Measurements from ENCODE around the gene PRKCQ.

PRKCQ gene

DNA sequence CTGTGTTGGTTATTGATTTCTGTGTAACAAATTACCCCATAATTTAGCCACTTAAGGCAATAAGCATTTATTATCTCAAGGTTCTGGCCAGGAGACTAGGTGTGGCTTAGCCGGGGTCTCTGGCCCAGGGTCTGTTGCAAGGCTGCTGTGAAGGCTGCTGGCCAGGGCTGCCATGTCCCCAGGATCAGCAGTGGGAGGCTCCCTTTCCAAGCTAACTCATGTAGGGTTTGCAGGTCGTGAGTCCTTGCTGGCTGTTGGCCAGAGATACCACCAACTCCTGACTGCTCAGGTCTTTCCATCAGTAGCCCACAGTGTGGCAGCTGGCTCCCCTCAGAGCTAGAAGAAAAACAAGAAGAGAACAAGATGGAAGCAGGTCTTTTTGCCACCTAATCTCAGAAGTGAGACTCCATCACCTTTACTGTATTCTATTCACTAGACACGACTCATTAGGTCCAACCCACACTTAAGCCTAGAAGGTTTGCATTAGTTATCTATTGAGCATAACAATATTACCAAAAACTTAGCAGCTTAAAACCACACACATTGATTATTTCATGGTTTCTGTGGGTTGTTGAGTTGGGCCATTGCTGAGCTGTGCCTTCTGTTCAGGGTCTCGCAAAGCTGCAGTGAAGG, 191.7 kb downstream of the PRKCQ start:
- TF ChIP-seq SPI1 (IDR thresholded peaks at IDR 0.05; ENCODE audit: borderline replicate concordance, low read depth): no peak
- TF ChIP-seq POLR2AphosphoS5 (IDR thresholded peaks at IDR 0.05; ENCODE audit: low read depth): no peak
- TF ChIP-seq GABPA (IDR thresholded peaks at IDR 0.05; ENCODE audit: low read depth): no peak
- TF ChIP-seq, protein P1, sequence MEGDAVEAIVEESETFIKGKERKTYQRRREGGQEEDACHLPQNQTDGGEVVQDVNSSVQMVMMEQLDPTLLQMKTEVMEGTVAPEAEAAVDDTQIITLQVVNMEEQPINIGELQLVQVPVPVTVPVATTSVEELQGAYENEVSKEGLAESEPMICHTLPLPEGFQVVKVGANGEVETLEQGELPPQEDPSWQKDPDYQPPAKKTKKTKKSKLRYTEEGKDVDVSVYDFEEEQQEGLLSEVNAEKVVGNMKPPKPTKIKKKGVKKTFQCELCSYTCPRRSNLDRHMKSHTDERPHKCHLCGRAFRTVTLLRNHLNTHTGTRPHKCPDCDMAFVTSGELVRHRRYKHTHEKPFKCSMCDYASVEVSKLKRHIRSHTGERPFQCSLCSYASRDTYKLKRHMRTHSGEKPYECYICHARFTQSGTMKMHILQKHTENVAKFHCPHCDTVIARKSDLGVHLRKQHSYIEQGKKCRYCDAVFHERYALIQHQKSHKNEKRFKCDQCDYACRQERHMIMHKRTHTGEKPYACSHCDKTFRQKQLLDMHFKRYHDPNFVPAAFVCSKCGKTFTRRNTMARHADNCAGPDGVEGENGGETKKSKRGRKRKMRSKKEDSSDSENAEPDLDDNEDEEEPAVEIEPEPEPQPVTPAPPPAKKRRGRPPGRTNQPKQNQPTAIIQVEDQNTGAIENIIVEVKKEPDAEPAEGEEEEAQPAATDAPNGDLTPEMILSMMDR (IDR thresholded peaks at IDR 0.05; ENCODE audit: insufficient read depth, low read length): no peak
- DNase-seq (ENCODE audit: low read depth in 1 of 2, low spot score in 1 of 2): no peak
- Histone ChIP-seq H3K27ac (replicated peaks) (no peak overlapping the region), H3K27me3 (ENCODE audit: insufficient read depth, poor library complexity, severe bottlenecking) (no peaks in the 10 kb centered on the region), H3K4me3 (replicated peaks; ENCODE audit: insufficient read depth, low read length) (no peak overlapping the region)

DNA sequence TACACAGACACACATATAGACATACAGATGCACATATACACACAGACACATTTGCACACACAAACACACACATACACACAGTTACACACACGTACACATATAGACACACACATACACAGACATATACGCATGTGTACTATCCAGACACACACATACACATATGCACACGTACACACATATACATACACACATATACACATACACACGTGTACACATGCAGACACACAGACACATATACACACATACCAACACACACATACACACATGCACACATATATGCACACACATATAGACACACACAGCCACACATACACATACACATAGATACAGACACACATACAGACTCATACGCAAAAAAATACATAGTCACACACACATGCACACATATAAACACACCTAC, 193.1 kb downstream of the PRKCQ start:
- no peak overlapping the region for H3K4me3 ChIP-seq (replicated peaks; ENCODE audit: insufficient read depth, low read length)
- H3K27me3 ChIP-seq (ENCODE audit: insufficient read depth, poor library complexity, severe bottlenecking): no peaks in the 10 kb centered on the region
- TF ChIP-seq POLR2AphosphoS5 (IDR thresholded peaks at IDR 0.05; ENCODE audit: low read depth): no peak
- TF ChIP-seq, protein P2, sequence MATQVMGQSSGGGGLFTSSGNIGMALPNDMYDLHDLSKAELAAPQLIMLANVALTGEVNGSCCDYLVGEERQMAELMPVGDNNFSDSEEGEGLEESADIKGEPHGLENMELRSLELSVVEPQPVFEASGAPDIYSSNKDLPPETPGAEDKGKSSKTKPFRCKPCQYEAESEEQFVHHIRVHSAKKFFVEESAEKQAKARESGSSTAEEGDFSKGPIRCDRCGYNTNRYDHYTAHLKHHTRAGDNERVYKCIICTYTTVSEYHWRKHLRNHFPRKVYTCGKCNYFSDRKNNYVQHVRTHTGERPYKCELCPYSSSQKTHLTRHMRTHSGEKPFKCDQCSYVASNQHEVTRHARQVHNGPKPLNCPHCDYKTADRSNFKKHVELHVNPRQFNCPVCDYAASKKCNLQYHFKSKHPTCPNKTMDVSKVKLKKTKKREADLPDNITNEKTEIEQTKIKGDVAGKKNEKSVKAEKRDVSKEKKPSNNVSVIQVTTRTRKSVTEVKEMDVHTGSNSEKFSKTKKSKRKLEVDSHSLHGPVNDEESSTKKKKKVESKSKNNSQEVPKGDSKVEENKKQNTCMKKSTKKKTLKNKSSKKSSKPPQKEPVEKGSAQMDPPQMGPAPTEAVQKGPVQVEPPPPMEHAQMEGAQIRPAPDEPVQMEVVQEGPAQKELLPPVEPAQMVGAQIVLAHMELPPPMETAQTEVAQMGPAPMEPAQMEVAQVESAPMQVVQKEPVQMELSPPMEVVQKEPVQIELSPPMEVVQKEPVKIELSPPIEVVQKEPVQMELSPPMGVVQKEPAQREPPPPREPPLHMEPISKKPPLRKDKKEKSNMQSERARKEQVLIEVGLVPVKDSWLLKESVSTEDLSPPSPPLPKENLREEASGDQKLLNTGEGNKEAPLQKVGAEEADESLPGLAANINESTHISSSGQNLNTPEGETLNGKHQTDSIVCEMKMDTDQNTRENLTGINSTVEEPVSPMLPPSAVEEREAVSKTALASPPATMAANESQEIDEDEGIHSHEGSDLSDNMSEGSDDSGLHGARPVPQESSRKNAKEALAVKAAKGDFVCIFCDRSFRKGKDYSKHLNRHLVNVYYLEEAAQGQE (IDR thresholded peaks at IDR 0.05; ENCODE audit: insufficient replicate concordance, low read depth): no peak
- TF ChIP-seq, protein P1 (IDR thresholded peaks at IDR 0.05; ENCODE audit: insufficient read depth, low read length): no peak
- no peak for TF ChIP-seq SPI1 (IDR thresholded peaks at IDR 0.05; ENCODE audit: borderline replicate concordance, low read depth)
- no peak for TF ChIP-seq GABPA (IDR thresholded peaks at IDR 0.05; ENCODE audit: low read depth)
- no peak overlapping the region for H3K27ac ChIP-seq (replicated peaks)
- no peak for DNase-seq (ENCODE audit: low read depth in 1 of 2, low spot score in 1 of 2)

GRCh38 chr10:6386346-6386745, 193.7 kb downstream of the PRKCQ start:
- Histone ChIP-seq H3K4me3 (replicated peaks; ENCODE audit: insufficient read depth, low read length) (no peak overlapping the region), H3K27me3 (ENCODE audit: insufficient read depth, poor library complexity, severe bottlenecking) (no peaks in the 10 kb centered on the region), H3K27ac (replicated peaks) (no peak overlapping the region)
- DNase-seq (ENCODE audit: low read depth in 1 of 2, low spot score in 1 of 2): no peak
- TF ChIP-seq, protein P2 (IDR thresholded peaks at IDR 0.05; ENCODE audit: insufficient replicate concordance, low read depth): no peak
- TF ChIP-seq SPI1 (IDR thresholded peaks at IDR 0.05; ENCODE audit: borderline replicate concordance, low read depth) (no peak), GABPA (IDR thresholded peaks at IDR 0.05; ENCODE audit: low read depth) (no peak), POLR2AphosphoS5 (IDR thresholded peaks at IDR 0.05; ENCODE audit: low read depth) (no peak)
- TF ChIP-seq, protein P1 (IDR thresholded peaks at IDR 0.05; ENCODE audit: insufficient read depth, low read length): no peak

DNA sequence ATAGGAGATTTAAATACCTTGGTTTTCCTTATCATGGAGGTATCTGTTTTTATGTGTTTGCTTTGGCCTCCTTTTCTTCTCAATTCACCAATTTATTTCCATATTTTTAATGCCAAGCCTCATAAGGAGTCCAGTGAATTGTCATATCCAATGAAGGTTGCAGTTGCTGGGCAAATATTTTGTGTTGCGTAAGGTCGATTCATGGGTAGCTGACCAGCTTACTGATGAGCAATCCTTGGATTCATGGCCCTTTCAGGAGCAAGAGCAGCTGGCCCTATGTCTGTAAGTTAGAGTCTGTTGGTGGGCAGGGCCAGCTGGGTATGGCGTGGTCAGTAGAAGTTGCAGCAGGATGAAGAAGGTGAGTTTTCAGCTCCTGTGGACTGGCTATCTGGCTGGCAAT, 194.4 kb downstream of the PRKCQ start:
- Histone ChIP-seq H3K27me3 (ENCODE audit: insufficient read depth, poor library complexity, severe bottlenecking) (no peaks in the 10 kb centered on the region), H3K4me3 (replicated peaks; ENCODE audit: insufficient read depth, low read length) (no peak overlapping the region), H3K27ac (replicated peaks) (no peak overlapping the region)
- no peak for TF ChIP-seq POLR2AphosphoS5 (IDR thresholded peaks at IDR 0.05; ENCODE audit: low read depth)
- TF ChIP-seq, protein P1 (IDR thresholded peaks at IDR 0.05; ENCODE audit: insufficient read depth, low read length): no peak
- DNase-seq (ENCODE audit: low read depth in 1 of 2, low spot score in 1 of 2): no peak

Measured in HL-60 (cell line).